ENCODE measurements around the gene SLC14A1.

The SLC14A1 gene

DNA sequence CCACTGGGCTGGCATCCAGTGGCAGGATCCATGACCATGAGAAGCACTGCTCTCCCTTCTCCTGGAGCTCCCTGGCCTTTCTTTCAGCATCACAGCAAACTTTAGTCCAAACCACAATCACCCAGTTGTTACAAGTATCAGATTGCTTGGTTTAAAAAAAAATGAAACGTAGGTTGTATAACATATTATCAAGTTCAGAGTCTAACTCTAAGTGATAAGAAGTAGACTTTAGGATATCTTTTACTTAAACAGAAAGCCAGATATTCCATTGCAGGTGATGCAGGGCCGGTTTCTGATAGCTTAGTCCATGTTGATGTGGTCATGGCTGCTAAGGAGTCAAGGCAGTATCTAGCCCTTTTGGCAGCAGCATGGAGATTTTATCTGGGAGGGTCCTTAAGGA, 24.5 kb downstream of the SLC14A1 start:
- peaks cover 2 to 3% of the 10 kb centered on the region in 2 experiments for H3K4me1 ChIP-seq (ENCODE audit: control insufficient read depth in 1 of 2, insufficient read depth in 2 of 2, low read length in 2 of 2)
- no peak overlapping the region for H3K4ac ChIP-seq (ENCODE audit: low read depth, low read length)
- no peak for DNase-seq
- H3K23ac ChIP-seq (ENCODE audit: low read length) = no peak overlapping the region
- H2BK12ac ChIP-seq (ENCODE audit: low read length) = no peak overlapping the region
- no peaks in the 10 kb centered on the region for H3K79me1 ChIP-seq (ENCODE audit: low read length)
- H3K14ac ChIP-seq (ENCODE audit: low read length) = no peak overlapping the region
- H2AK5ac ChIP-seq (ENCODE audit: low read length) = no peak overlapping the region
- no peak overlapping the region for H3K18ac ChIP-seq (ENCODE audit: low read length)
- no peak overlapping the region for H4K12ac ChIP-seq (ENCODE audit: low read depth, low read length)
- H3K36me3 ChIP-seq (ENCODE audit: control insufficient read depth in 1 of 2, insufficient read depth in 2 of 2, low read length in 2 of 2) = no peaks in the 10 kb centered on the region
- no peak overlapping the region for H2BK5ac ChIP-seq (ENCODE audit: low read depth, low read length, poor library complexity)
- no peak overlapping the region for H4K8ac ChIP-seq (ENCODE audit: low read depth, low read length)
- H3K4me2 ChIP-seq (ENCODE audit: low read length) = no peak overlapping the region
- no peak overlapping the region for H3K4me3 ChIP-seq (ENCODE audit: low read depth, low read length)
- no peaks in the 10 kb centered on the region for H3K27me3 ChIP-seq (ENCODE audit: insufficient read depth, low read length)
- peaks cover 2% of the 10 kb centered on the region for H3K9me3 ChIP-seq (ENCODE audit: insufficient read depth, low read depth, low read length)
- WGBS (ENCODE audit: extremely low coverage, insufficient coverage, insufficient read length) = no CpG with 5 or more reads among the region's 2 CpGs
- H2AFZ ChIP-seq (ENCODE audit: insufficient read depth, low read length, poor library complexity) = no peak overlapping the region
- H3K27ac ChIP-seq (ENCODE audit: low read depth, low read length) = no peak overlapping the region
- H4K91ac ChIP-seq (ENCODE audit: low read depth, low read length) = no peak overlapping the region
- no peak overlapping the region for H2BK120ac ChIP-seq (ENCODE audit: insufficient read depth, low read length, poor library complexity)
- no peak overlapping the region for H3K9ac ChIP-seq (ENCODE audit: low read length)
- no peaks in the 10 kb centered on the region for H3K79me2 ChIP-seq (ENCODE audit: control insufficient read depth, insufficient read depth, low read length, poor library complexity)

- Histone ChIP-seq H3K27me3 (ENCODE audit: insufficient read depth, low read length) (no peaks in the 10 kb centered on the region), H2BK120ac (ENCODE audit: insufficient read depth, low read length, poor library complexity) (no peak overlapping the region), H3K14ac (ENCODE audit: low read length) (no peak overlapping the region), H3K79me1 (ENCODE audit: low read length) (no peaks in the 10 kb centered on the region), H3K9me3 (ENCODE audit: insufficient read depth, low read depth, low read length) (peaks cover 5% of the 10 kb centered on the region), H2BK12ac (ENCODE audit: low read length) (no peak overlapping the region), H3K36me3 (ENCODE audit: control insufficient read depth in 1 of 2, insufficient read depth in 2 of 2, low read length in 2 of 2) (no peaks in the 10 kb centered on the region), H2AFZ (ENCODE audit: insufficient read depth, low read length, poor library complexity) (no peak overlapping the region), H3K4me1 (ENCODE audit: control insufficient read depth in 1 of 2, insufficient read depth in 2 of 2, low read length in 2 of 2) (peaks cover 2 to 3% of the 10 kb centered on the region in 2 experiments), H3K9ac (ENCODE audit: low read length) (no peak overlapping the region), H3K79me2 (ENCODE audit: control insufficient read depth, insufficient read depth, low read length, poor library complexity) (no peaks in the 10 kb centered on the region), H3K18ac (ENCODE audit: low read length) (no peak overlapping the region), H3K4ac (ENCODE audit: low read depth, low read length) (no peak overlapping the region), H2AK5ac (ENCODE audit: low read length) (no peak overlapping the region), H4K91ac (ENCODE audit: low read depth, low read length) (no peak overlapping the region), H3K4me2 (ENCODE audit: low read length) (no peak overlapping the region), H3K23ac (ENCODE audit: low read length) (no peak overlapping the region), H3K27ac (ENCODE audit: low read depth, low read length) (no peak overlapping the region), H3K4me3 (ENCODE audit: low read depth, low read length) (no peak overlapping the region), H4K12ac (ENCODE audit: low read depth, low read length) (no peak overlapping the region), H2BK5ac (ENCODE audit: low read depth, low read length, poor library complexity) (no peak overlapping the region), H4K8ac (ENCODE audit: low read depth, low read length) (no peak overlapping the region)
- DNase-seq = no peak
- no CpG with 5 or more reads among the region's 6 CpGs for WGBS (ENCODE audit: extremely low coverage, insufficient coverage, insufficient read length)
Measured at GRCh38 chr18:45749918-45750689, 26.1 kb downstream of the SLC14A1 start.

DNA sequence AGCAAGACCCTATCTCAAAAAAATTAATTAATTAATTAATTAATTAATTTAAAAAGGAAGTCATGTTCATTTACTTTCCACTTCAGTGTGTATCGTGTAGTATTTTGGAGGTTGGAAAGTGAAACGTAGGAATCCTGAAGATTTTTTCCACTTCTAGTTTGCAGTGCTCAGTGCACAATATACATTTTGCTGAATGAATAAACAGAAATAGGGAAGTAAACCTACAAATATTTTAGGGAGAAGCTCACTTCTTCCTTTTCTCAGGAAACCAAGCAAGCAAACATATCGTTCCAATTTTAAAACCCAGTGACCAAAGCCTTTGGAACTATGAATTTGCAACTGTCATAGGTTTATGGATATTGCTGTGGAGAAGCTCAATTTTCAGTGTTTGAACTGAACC, 27.8 kb downstream of the SLC14A1 start:
- no peak overlapping the region for H2AK5ac ChIP-seq (ENCODE audit: low read length)
- no peak for DNase-seq
- H3K4ac ChIP-seq (ENCODE audit: low read depth, low read length) = no peak overlapping the region
- H3K36me3 ChIP-seq (ENCODE audit: control insufficient read depth in 1 of 2, insufficient read depth in 2 of 2, low read length in 2 of 2) = no peaks in the 10 kb centered on the region
- no peaks in the 10 kb centered on the region for H3K79me1 ChIP-seq (ENCODE audit: low read length)
- H3K27me3 ChIP-seq (ENCODE audit: insufficient read depth, low read length) = no peaks in the 10 kb centered on the region
- H3K9me3 ChIP-seq (ENCODE audit: insufficient read depth, low read depth, low read length) = peaks cover 4% of the 10 kb centered on the region
- H3K27ac ChIP-seq (ENCODE audit: low read depth, low read length) = no peak overlapping the region
- no peak overlapping the region for H3K4me3 ChIP-seq (ENCODE audit: low read depth, low read length)
- H4K91ac ChIP-seq (ENCODE audit: low read depth, low read length) = no peak overlapping the region
- no peak overlapping the region for H2BK12ac ChIP-seq (ENCODE audit: low read length)
- no peak overlapping the region for H2BK5ac ChIP-seq (ENCODE audit: low read depth, low read length, poor library complexity)
- H3K4me2 ChIP-seq (ENCODE audit: low read length) = no peak overlapping the region
- H3K4me1 ChIP-seq (ENCODE audit: control insufficient read depth in 1 of 2, insufficient read depth in 2 of 2, low read length in 2 of 2) = peaks cover 2 to 3% of the 10 kb centered on the region in 2 experiments
- no peaks in the 10 kb centered on the region for H3K79me2 ChIP-seq (ENCODE audit: control insufficient read depth, insufficient read depth, low read length, poor library complexity)
- no peak overlapping the region for H4K8ac ChIP-seq (ENCODE audit: low read depth, low read length)
- no peak overlapping the region for H3K18ac ChIP-seq (ENCODE audit: low read length)
- no CpG with 5 or more reads among the region's 3 CpGs for WGBS (ENCODE audit: extremely low coverage, insufficient coverage, insufficient read length)
- no peak overlapping the region for H3K14ac ChIP-seq (ENCODE audit: low read length)
- H2AFZ ChIP-seq (ENCODE audit: insufficient read depth, low read length, poor library complexity) = no peak overlapping the region
- H3K9ac ChIP-seq (ENCODE audit: low read length) = no peak overlapping the region
- H2BK120ac ChIP-seq (ENCODE audit: insufficient read depth, low read length, poor library complexity) = no peak overlapping the region
- no peak overlapping the region for H3K23ac ChIP-seq (ENCODE audit: low read length)
- H4K12ac ChIP-seq (ENCODE audit: low read depth, low read length) = no peak overlapping the region

- Histone ChIP-seq H3K27ac (ENCODE audit: low read depth, low read length) (no peak overlapping the region), H3K9me3 (ENCODE audit: insufficient read depth, low read depth, low read length) (peaks cover 4% of the 10 kb centered on the region)
- DNase-seq = peak; percentile 47 to 60
Measured at GRCh38 chr18:45752681-45753080, 28.7 kb downstream of the SLC14A1 start.

More at GRCh38 chr18:45752681-45753080, 28.7 kb downstream of the SLC14A1 start:
- H3K27me3 ChIP-seq (ENCODE audit: insufficient read depth, low read length) = no peaks in the 10 kb centered on the region
- H3K4me2 ChIP-seq (ENCODE audit: low read length) = no peak overlapping the region
- H3K4me3 ChIP-seq (ENCODE audit: low read depth, low read length) = no peak overlapping the region
- no peak overlapping the region for H4K12ac ChIP-seq (ENCODE audit: low read depth, low read length)
- H3K4me1 ChIP-seq (ENCODE audit: control insufficient read depth in 1 of 2, insufficient read depth in 2 of 2, low read length in 2 of 2) = peaks cover 2 to 3% of the 10 kb centered on the region in 2 experiments
- H2AK5ac ChIP-seq (ENCODE audit: low read length) = no peak overlapping the region
- H3K18ac ChIP-seq (ENCODE audit: low read length) = no peak overlapping the region
- no peak overlapping the region for H3K23ac ChIP-seq (ENCODE audit: low read length)
- H3K9ac ChIP-seq (ENCODE audit: low read length) = no peak overlapping the region
- no peak overlapping the region for H2BK12ac ChIP-seq (ENCODE audit: low read length)
- H2BK120ac ChIP-seq (ENCODE audit: insufficient read depth, low read length, poor library complexity) = no peak overlapping the region
- H2BK5ac ChIP-seq (ENCODE audit: low read depth, low read length, poor library complexity) = no peak overlapping the region
- H3K14ac ChIP-seq (ENCODE audit: low read length) = no peak overlapping the region
- H2AFZ ChIP-seq (ENCODE audit: insufficient read depth, low read length, poor library complexity) = no peak overlapping the region
- H4K8ac ChIP-seq (ENCODE audit: low read depth, low read length) = no peak overlapping the region
- no peak overlapping the region for H4K91ac ChIP-seq (ENCODE audit: low read depth, low read length)
- no peaks in the 10 kb centered on the region for H3K79me1 ChIP-seq (ENCODE audit: low read length)
- H3K4ac ChIP-seq (ENCODE audit: low read depth, low read length) = no peak overlapping the region
- H3K36me3 ChIP-seq (ENCODE audit: control insufficient read depth in 1 of 2, insufficient read depth in 2 of 2, low read length in 2 of 2) = no peaks in the 10 kb centered on the region
- H3K79me2 ChIP-seq (ENCODE audit: control insufficient read depth, insufficient read depth, low read length, poor library complexity) = no peaks in the 10 kb centered on the region
